HCT116 (cell line): ENCODE data around the gene GPLD1. TPM values are rescaled to one million over a fixed set of nuclear protein-coding genes. Genes with fewer than 3 reads are reported as not detected.

ENCODE experiments used
- ATAC-seq: fragments of 200-7000 bp; cut with Tn5 transposase; 2 replicates; pipeline ENCODE4 v1.9.1; 2020; ENCODE audit warnings: mild to moderate bottlenecking, moderate library complexity
- BruUV-seq: library from RNA; stranded (reverse); fragments of 400-500 nt; replicated peaks from 2 replicates; lab custom pipeline; 2021; lab: Mats Ljungman, UMichigan
- CTCF ChIA-PET: fragments of 300-600 bp; sonication (Branson Sonifier 250); formaldehyde crosslinking; loops from one replicate; lab custom pipeline; 2021; ENCODE audit warnings: antibody characterized with exemption; lab: Charles Lee
- POLR2A ChIA-PET: fragments of 300-600, 350-600 bp; sonication (Branson Sonifier 250); formaldehyde crosslinking; loops from one replicate; lab custom pipeline; 2021; ENCODE audit warnings: antibody characterized with exemption; lab: Charles Lee
- RAD21 ChIA-PET, 2 experiments: fragments of 300-600 bp; sonication (Branson Sonifier 250); formaldehyde crosslinking; loops; one replicate each; lab custom pipeline; 2023; ENCODE audit warnings: low total read pairs in 2 of 2; ENCODE audit not compliant: uncharacterized antibody in 2 of 2, unreplicated experiment in 2 of 2, low non-redundant PET in 1 of 2; lab: Charles Lee
- DNase-seq: peaks from one replicate; pipeline ENCODE4 v3.0.0-alpha.2; 2010; ENCODE audit warnings: low read depth, low spot score
- H2AFZ ChIP-seq: fragments of 200-600 bp; shearing (Covaris generic), sonication (generic); 2 replicates; pipeline ENCODE4 v1.6.1; 2017; ENCODE audit warnings: low read depth, mixed run types, mixed read lengths, antibody characterized with exemption, low read length; ENCODE audit not compliant: poor library complexity, severe bottlenecking
- H3K27ac ChIP-seq: 2 replicates; pipeline ENCODE4 v1.5.1; 2012; ENCODE audit warnings: low read depth, low read length
- H3K27me3 ChIP-seq: fragments of 200-600 bp; sonication (generic); 2 replicates; pipeline ENCODE4 v1.6.1; 2016; ENCODE audit warnings: mixed run types, low read length, mixed read lengths; ENCODE audit not compliant: insufficient read depth
- H3K36me3 ChIP-seq, 2 experiments: fragments of 200-500 bp in 1 of 2; fragments of 200-600 bp in 1 of 2; sonication (Bioruptor generic) in 1 of 2; sonication (generic) in 1 of 2; 2 replicates each; pipeline versions ENCODE4 v1.5.1 to v1.6.1; 2014 to 2016; ENCODE audit warnings: low read length in 2 of 2, inconsistent platforms in 1 of 2, mixed read lengths in 1 of 2, mixed run types in 1 of 2; ENCODE audit not compliant: insufficient read depth in 2 of 2, control insufficient read depth in 1 of 2
- H3K4me1 ChIP-seq, 2 experiments: fragments of 200-600 bp in 1 of 2; sonication (generic) in 1 of 2; 2 replicates each; pipeline versions ENCODE4 v1.5.1 to v1.6.1; 2012 to 2017; ENCODE audit warnings: low read length in 2 of 2, inconsistent platforms in 1 of 2, mild to moderate bottlenecking in 1 of 2, mixed read lengths in 1 of 2, mixed run types in 1 of 2, moderate library complexity in 1 of 2; ENCODE audit not compliant: insufficient read depth in 2 of 2, control insufficient read depth in 1 of 2
- H3K4me2 ChIP-seq: fragments of 200-600 bp; sonication (generic); 2 replicates; pipeline ENCODE4 v1.6.1; 2017; ENCODE audit warnings: mixed run types, low read length, mixed read lengths
- H3K4me3 ChIP-seq, 2 experiments: fragments of 200-600 bp in 1 of 2; sonication (generic) in 1 of 2; replicated peaks in 1 of 2; 2 replicates each; pipeline ENCODE4 v1.5.1; 2011 to 2016; ENCODE audit warnings: low read length in 2 of 2, control low read depth in 1 of 2, low read depth in 1 of 2, mild to moderate bottlenecking in 1 of 2, mixed read lengths in 1 of 2, mixed run types in 1 of 2
- H3K79me2 ChIP-seq: fragments of 200-600 bp; sonication (generic); 2 replicates; pipeline ENCODE4 v1.6.1; 2017; ENCODE audit warnings: mild to moderate bottlenecking, mixed run types, low read length, moderate library complexity, mixed read lengths; ENCODE audit not compliant: insufficient read depth
- H3K9ac ChIP-seq: fragments of 200-600 bp; sonication (generic); 2 replicates; pipeline ENCODE4 v1.6.1; 2016; ENCODE audit warnings: low read length, mixed read lengths
- H3K9me2 ChIP-seq: fragments of 200-600 bp; sonication (generic), shearing (Covaris generic); 2 replicates; pipeline ENCODE4 v1.6.1; 2017; ENCODE audit warnings: mixed run types, mild to moderate bottlenecking, moderate library complexity; ENCODE audit not compliant: insufficient read depth
- H3K9me3 ChIP-seq, 2 experiments: fragments of 200-500 bp in 1 of 2; fragments of 200-600 bp in 1 of 2; sonication (Bioruptor generic) in 1 of 2; sonication (generic) in 1 of 2; 2 replicates each; pipeline ENCODE4 v1.6.1; 2014 to 2017; ENCODE audit warnings: low read length in 2 of 2, mixed read lengths in 2 of 2, inconsistent platforms in 1 of 2, low read depth in 1 of 2, mild to moderate bottlenecking in 1 of 2, mixed run types in 1 of 2, moderate library complexity in 1 of 2; ENCODE audit not compliant: control insufficient read depth in 1 of 2, insufficient read depth in 1 of 2
- H4K20me1 ChIP-seq: fragments of 200-600 bp; sonication (generic), shearing (Covaris generic); 2 replicates; pipeline ENCODE4 v1.6.1; 2017; ENCODE audit warnings: mixed run types, mild to moderate bottlenecking, moderate library complexity; ENCODE audit not compliant: insufficient read depth
- CBX3 ChIP-seq: IDR thresholded peaks from 2 replicates; pipeline ENCODE4 v1.6.1; 2012; ENCODE audit warnings: low read depth
- EGR1 ChIP-seq: IDR thresholded peaks from 2 replicates; pipeline ENCODE4 v1.6.1; 2012; ENCODE audit warnings: low read depth
- EZH2 ChIP-seq: fragments of 200-600 bp; sonication (generic); IDR thresholded peaks from 2 replicates; pipeline ENCODE4 v1.6.1; 2017; ENCODE audit warnings: antibody characterized with exemption, mixed run types
- EZH2phosphoT487 ChIP-seq: fragments of 200-600 bp; IDR thresholded peaks from 2 replicates; pipeline ENCODE4 v1.6.1; 2018; ENCODE audit warnings: antibody characterized with exemption, borderline replicate concordance
- FOSL1 ChIP-seq: IDR thresholded peaks from 2 replicates; pipeline ENCODE4 v1.6.1; 2012; ENCODE audit warnings: low read depth
- JUND ChIP-seq: IDR thresholded peaks from 2 replicates; pipeline ENCODE4 v1.6.1; 2012
- POLR2A ChIP-seq: IDR thresholded peaks from 2 replicates; pipeline ENCODE4 v1.7.0; 2011; ENCODE audit warnings: borderline replicate concordance; ENCODE audit not compliant: insufficient read depth, insufficient read length; ENCODE audit errors: extremely low read depth
- POLR2AphosphoS5 ChIP-seq: IDR thresholded peaks from 2 replicates; pipeline ENCODE4 v1.6.1; 2011; ENCODE audit warnings: mild to moderate bottlenecking, low read depth, low read length, moderate library complexity
- RAD21 ChIP-seq: IDR thresholded peaks from 2 replicates; pipeline ENCODE4 v1.6.1; 2012; ENCODE audit warnings: low read depth, mild to moderate bottlenecking
- SIN3A ChIP-seq: IDR thresholded peaks from 2 replicates; pipeline ENCODE4 v1.6.1; 2012; ENCODE audit warnings: low read depth
- SP1 ChIP-seq: IDR thresholded peaks from 2 replicates; pipeline ENCODE4 v1.6.1; 2012; ENCODE audit warnings: low read depth
- YY1 ChIP-seq: IDR thresholded peaks from 2 replicates; pipeline ENCODE4 v1.6.1; 2011; ENCODE audit warnings: low read length, low read depth, moderate library complexity, mild to moderate bottlenecking; ENCODE audit not compliant: insufficient replicate concordance; ENCODE audit errors: extremely low read depth
- intact Hi-C: fragments of 100-400 bp; cut with micrococcal nuclease; formaldehyde crosslinking; loops from 2 replicates; pipeline ENCODE4 v1.10.0; 2022
- total RNA-seq: library from RNA; stranded (reverse); gene quantifications from one replicate; pipeline ENCODE4 v1.2.1, GENCODE V29; 2021; ENCODE audit not compliant: unreplicated experiment
- TF ChIP-seq, protein P1 (sequence below), 3 experiments: fragments of 200-600 bp in 1 of 3; sonication (generic) in 1 of 3; IDR thresholded peaks in 2 of 3; conservative IDR thresholded peaks in 1 of 3; 2 replicates each; pipeline ENCODE4 v1.5.1; 2012 to 2017; ENCODE audit warnings: low read depth in 2 of 3, low read length in 2 of 3, antibody characterized with exemption in 1 of 3, borderline replicate concordance in 1 of 3, control low read depth in 1 of 3, mild to moderate bottlenecking in 1 of 3, mixed read lengths in 1 of 3, mixed run types in 1 of 3, moderate library complexity in 1 of 3; ENCODE audit not compliant: insufficient read depth in 1 of 3
- TF ChIP-seq, protein P2 (sequence below): IDR thresholded peaks from 2 replicates; pipeline ENCODE4 v1.6.1; 2012; ENCODE audit warnings: low read depth

Gene GPLD1
- total RNA-seq, 1 experiment from 2014 or later = 2.1 TPM

DNA sequence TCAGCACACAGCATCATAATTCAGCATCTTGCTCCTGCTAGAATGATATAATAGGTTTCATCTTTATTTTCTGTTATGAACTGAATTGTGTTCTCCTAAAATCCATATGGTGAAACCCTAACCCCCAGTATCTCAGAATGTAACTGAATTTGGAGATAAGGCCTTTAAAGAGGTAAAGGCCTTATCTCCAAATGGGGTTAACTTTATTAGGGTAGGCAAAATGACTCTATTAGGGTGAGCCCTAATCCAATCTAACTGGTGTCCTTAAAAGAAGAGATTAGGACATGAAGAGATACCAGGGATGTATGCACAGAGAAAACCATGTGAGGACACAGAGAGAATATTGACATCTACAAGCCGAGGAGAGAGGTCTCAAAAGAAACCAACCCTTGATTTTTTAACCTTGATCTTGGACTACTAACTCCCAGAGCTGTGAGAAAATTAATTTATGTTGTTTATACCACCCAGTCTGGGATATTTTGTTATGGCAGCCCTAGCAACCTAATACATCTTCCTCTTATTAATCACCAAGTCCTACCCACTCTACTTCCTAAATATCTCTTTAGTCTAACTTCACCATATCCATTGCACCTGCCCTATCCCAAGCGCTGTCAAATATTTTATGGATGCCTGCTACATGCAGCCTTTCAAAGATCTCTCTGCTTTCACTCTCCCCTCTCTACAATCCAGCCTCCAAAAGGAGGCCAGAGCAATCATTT lies 95.2 kb downstream of the GPLD1 start:
- no peak overlapping the region for H3K4me3 ChIP-seq
- CTCF ChIA-PET = interaction anchor here (1.0 kb wide), 1 partner anchor 111 kb away, joined by 3 read pairs; no protein-coding TSS in a partner anchor

More for the DNA sequence above, 95.2 kb downstream of the GPLD1 start:
- no peaks in the 10 kb centered on the region for H3K9me2 ChIP-seq
- no TSS peak for BruUV-seq
- no peaks in the 10 kb centered on the region for H4K20me1 ChIP-seq
- no peak overlapping the region for H3K4me2 ChIP-seq
- RAD21 ChIA-PET = no interaction called here
- TF ChIP-seq JUND (no peak), FOSL1 (no peak), RAD21 (no peak), SIN3A (no peak), EGR1 (no peak), CBX3 (no peak), EZH2 (no peak), POLR2A (no peak), POLR2AphosphoS5 (no peak), EZH2phosphoT487 (no peak), SP1 (no peak), YY1 (no peak)
- TF ChIP-seq, protein P1, sequence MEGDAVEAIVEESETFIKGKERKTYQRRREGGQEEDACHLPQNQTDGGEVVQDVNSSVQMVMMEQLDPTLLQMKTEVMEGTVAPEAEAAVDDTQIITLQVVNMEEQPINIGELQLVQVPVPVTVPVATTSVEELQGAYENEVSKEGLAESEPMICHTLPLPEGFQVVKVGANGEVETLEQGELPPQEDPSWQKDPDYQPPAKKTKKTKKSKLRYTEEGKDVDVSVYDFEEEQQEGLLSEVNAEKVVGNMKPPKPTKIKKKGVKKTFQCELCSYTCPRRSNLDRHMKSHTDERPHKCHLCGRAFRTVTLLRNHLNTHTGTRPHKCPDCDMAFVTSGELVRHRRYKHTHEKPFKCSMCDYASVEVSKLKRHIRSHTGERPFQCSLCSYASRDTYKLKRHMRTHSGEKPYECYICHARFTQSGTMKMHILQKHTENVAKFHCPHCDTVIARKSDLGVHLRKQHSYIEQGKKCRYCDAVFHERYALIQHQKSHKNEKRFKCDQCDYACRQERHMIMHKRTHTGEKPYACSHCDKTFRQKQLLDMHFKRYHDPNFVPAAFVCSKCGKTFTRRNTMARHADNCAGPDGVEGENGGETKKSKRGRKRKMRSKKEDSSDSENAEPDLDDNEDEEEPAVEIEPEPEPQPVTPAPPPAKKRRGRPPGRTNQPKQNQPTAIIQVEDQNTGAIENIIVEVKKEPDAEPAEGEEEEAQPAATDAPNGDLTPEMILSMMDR (IDR thresholded peaks at IDR 0.05 in 2 of 3, conservative IDR thresholded peaks at IDR 0.05 in 1 of 3; ENCODE audit: borderline replicate concordance in 1 of 3, insufficient read depth in 1 of 3, low read depth in 2 of 3, low read length in 2 of 3) = no peak
- TF ChIP-seq, protein P2, sequence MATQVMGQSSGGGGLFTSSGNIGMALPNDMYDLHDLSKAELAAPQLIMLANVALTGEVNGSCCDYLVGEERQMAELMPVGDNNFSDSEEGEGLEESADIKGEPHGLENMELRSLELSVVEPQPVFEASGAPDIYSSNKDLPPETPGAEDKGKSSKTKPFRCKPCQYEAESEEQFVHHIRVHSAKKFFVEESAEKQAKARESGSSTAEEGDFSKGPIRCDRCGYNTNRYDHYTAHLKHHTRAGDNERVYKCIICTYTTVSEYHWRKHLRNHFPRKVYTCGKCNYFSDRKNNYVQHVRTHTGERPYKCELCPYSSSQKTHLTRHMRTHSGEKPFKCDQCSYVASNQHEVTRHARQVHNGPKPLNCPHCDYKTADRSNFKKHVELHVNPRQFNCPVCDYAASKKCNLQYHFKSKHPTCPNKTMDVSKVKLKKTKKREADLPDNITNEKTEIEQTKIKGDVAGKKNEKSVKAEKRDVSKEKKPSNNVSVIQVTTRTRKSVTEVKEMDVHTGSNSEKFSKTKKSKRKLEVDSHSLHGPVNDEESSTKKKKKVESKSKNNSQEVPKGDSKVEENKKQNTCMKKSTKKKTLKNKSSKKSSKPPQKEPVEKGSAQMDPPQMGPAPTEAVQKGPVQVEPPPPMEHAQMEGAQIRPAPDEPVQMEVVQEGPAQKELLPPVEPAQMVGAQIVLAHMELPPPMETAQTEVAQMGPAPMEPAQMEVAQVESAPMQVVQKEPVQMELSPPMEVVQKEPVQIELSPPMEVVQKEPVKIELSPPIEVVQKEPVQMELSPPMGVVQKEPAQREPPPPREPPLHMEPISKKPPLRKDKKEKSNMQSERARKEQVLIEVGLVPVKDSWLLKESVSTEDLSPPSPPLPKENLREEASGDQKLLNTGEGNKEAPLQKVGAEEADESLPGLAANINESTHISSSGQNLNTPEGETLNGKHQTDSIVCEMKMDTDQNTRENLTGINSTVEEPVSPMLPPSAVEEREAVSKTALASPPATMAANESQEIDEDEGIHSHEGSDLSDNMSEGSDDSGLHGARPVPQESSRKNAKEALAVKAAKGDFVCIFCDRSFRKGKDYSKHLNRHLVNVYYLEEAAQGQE = no peak
- POLR2A ChIA-PET = no interaction called here
- peaks cover 0 to 5% of the 10 kb centered on the region in 2 experiments; a peak in 1 of 4 replicates for H3K9me3 ChIP-seq
- H3K27me3 ChIP-seq = no peaks in the 10 kb centered on the region
- no peak overlapping the region for H2AFZ ChIP-seq
- H3K36me3 ChIP-seq = no peaks in the 10 kb centered on the region
- intact Hi-C loops = no loop called here
- H3K9ac ChIP-seq = no peak overlapping the region
- no peak for ATAC-seq
- H3K27ac ChIP-seq = no peak overlapping the region
- H3K4me1 ChIP-seq = no peaks in the 10 kb centered on the region; a peak in 1 of 4 replicates
- H3K79me2 ChIP-seq = no peaks in the 10 kb centered on the region
- DNase-seq = no peak
